ENCODE results near the gene MYOF. TPM values are rescaled to one million over a fixed set of nuclear protein-coding genes. Genes with fewer than 3 reads are reported as not detected.

MYOF gene
- total RNA-seq, 2 donors from 2014 or later, result 84.4 to 85.0 TPM

DNA sequence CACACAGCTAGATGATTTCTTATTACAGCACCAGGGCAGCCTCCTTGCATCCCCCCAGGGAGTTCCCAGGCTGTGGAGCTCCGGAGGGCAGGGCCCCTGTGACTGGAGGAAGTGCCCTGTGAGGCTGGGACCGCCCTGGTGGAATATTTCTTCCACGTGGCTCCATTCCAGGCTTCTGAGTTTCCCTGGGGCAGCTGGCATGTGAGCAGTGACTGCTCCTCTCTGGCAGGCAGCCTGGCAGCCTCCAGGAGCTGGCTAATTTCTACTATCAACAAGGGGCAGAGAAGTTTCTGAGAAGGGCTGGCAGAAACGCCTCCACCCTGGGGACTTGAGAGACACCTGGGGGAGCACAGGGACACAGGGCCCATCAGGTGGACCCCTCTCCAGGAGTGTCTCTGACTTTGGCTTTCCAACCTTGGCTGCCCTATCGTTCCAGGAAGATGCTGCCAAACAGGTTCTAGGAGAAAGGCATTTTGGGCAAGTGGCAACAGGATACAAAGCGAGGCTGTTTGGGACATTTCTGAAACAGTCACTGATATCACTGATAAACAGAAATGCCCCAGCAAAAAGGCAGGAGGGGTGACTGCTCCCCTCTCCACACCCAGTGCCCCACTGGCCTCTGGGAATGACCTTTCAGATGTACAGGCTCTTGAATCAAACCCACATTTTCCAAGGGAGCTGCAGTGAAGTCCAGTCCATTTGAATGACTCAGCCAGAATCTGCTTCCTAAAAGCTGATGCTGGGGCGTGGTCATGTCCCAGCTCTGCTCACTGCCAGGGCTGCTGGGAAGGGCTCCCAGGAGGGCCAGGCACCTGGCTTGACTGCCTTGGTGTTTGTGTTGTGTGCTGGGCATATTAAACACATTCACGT lies 16.1 kb downstream of the MYOF start:
- TF ChIP-seq, protein P1, sequence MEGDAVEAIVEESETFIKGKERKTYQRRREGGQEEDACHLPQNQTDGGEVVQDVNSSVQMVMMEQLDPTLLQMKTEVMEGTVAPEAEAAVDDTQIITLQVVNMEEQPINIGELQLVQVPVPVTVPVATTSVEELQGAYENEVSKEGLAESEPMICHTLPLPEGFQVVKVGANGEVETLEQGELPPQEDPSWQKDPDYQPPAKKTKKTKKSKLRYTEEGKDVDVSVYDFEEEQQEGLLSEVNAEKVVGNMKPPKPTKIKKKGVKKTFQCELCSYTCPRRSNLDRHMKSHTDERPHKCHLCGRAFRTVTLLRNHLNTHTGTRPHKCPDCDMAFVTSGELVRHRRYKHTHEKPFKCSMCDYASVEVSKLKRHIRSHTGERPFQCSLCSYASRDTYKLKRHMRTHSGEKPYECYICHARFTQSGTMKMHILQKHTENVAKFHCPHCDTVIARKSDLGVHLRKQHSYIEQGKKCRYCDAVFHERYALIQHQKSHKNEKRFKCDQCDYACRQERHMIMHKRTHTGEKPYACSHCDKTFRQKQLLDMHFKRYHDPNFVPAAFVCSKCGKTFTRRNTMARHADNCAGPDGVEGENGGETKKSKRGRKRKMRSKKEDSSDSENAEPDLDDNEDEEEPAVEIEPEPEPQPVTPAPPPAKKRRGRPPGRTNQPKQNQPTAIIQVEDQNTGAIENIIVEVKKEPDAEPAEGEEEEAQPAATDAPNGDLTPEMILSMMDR (IDR thresholded peaks at IDR 0.05), result no peak
- TF ChIP-seq POLR2A (IDR thresholded peaks at IDR 0.05) (peak; percentile 22), POLR2AphosphoS5 (IDR thresholded peaks at IDR 0.05) (peak; percentile 79)
- H3K4me1 ChIP-seq (replicated peaks), result peaks cover 22% of the 10 kb centered on the region
- H3K4me3 ChIP-seq, result peak overlapping the region in 1 of 2 donors; percentile 3
- H3K27ac ChIP-seq, result peak overlapping the region; percentile 81 to 88
- no peaks in the 10 kb centered on the region for H3K9me3 ChIP-seq
- 16% methylated on average over 8 of the region's 8 CpGs for WGBS
- H3K36me3 ChIP-seq, result no peaks in the 10 kb centered on the region
- intact Hi-C loops (cut with DNase I), result no loop called here
- H3K27me3 ChIP-seq (replicated peaks; ENCODE audit: insufficient read depth), result no peaks in the 10 kb centered on the region
- peak; percentile 95 for DNase-seq (ENCODE audit: low spot score)

DNA sequence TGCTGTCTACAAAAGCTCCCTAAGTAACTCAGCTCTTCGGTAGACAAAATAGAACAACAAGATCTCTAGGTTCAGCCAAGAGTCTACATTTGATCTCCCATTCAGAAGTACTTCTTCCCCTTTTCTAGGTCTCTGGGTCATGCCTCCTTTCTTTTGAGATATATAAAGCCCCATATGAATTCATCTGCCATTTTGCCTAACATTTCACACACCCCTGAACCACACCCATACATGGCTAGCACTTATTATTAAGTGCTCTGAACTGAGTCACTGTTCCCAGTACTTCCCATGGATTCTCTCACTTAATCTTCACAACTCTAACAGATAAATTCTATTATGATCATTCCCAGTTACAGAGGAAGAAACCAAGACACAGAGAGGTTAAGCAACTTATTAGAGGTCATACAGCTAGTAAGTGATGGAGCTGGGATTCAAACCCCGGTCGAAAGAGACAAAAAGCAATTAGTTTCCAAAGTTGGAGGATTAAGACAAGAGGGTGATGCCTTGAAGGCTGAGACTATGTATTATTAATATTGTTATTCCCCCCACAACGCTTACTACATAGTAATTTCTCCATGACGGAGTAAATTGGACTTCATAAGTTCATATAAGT lies 17.3 kb downstream of the MYOF start:
- Histone ChIP-seq H3K4me1 (replicated peaks) (peaks cover 22% of the 10 kb centered on the region), H3K27ac (peak overlapping the region; percentile 81 to 88), H3K9me3 (no peaks in the 10 kb centered on the region), H3K4me3 (no peak overlapping the region), H3K27me3 (replicated peaks; ENCODE audit: insufficient read depth) (no peaks in the 10 kb centered on the region), H3K36me3 (no peaks in the 10 kb centered on the region)
- intact Hi-C loops (cut with DNase I), result no loop called here
- DNase-seq (ENCODE audit: low spot score), result no peak
- WGBS, result 78% methylated on average over 5 of the region's 5 CpGs
- TF ChIP-seq, protein P1 (IDR thresholded peaks at IDR 0.05), result no peak
- TF ChIP-seq POLR2A (IDR thresholded peaks at IDR 0.05), result no peak
- no peak for TF ChIP-seq POLR2AphosphoS5 (IDR thresholded peaks at IDR 0.05)

DNA sequence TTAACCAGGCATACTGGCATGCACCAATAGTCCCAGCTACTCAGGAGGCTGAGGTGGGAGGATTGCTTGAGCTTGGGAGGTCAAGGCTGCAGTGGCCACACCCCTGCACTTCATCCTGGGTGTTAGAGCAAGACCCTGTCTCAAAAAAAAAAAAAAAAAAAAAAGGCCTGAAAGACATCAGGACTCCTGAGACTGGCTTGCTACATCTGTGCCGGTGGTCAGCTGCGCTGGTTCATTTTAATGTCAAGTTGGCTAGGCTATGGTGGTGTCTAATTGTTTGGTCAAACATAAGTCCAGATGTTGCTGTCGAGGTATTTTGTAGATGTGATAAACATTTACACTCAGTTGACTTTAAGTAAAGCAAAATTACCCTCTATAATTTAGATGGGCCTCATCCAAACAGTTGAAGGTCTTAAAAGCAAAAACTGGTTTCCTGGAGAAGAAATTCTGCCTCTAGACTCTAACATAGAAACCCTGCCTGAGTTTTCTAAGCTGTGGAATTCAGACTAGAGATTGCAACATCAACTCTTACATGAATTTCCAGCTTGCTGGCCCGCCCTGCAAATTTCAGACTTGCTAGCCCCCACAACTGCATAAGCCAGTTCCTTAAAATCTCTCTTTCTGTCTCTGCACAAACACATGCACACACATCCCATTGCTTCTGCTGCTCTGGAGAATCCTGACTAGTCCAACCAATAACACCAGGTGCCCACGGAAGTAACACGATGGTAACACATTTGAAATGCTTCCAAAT lies 18.2 kb downstream of the MYOF start:
- Histone ChIP-seq H3K4me1 (replicated peaks) (peaks cover 23% of the 10 kb centered on the region), H3K9me3 (no peaks in the 10 kb centered on the region), H3K4me3 (no peak overlapping the region), H3K27me3 (replicated peaks; ENCODE audit: insufficient read depth) (no peaks in the 10 kb centered on the region), H3K27ac (peak overlapping the region; percentile 81 to 88), H3K36me3 (no peaks in the 10 kb centered on the region)
- no peak for DNase-seq (ENCODE audit: low spot score)
- TF ChIP-seq POLR2A (IDR thresholded peaks at IDR 0.05), result no peak
- peak; percentile 26 for TF ChIP-seq POLR2AphosphoS5 (IDR thresholded peaks at IDR 0.05)
- 29% methylated on average over 6 of the region's 6 CpGs for WGBS
- intact Hi-C loops (cut with DNase I), result loop anchor here (2.0 kb wide), 1 partner anchor 17 kb away; no protein-coding TSS in a partner anchor

DNA sequence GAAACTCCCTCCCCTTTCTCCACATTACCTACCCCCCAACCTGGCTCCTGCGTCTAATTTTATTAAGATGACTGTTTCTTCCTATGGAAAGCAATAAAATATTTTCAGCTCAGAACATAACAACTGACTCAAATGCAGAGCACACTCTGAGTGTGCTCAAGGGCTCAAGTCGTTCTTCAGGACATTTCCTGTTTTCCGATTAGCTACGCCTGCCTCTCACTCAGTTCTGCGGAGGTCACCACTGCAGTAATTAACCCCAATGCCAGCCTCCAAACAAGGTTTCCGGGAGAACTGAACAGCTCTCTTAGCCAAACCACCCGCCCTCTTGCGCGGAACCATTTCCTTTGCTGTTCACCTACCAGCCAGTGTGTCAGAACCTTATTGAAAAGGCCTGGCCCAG lies 19.3 kb downstream of the MYOF start:
- intact Hi-C loops (cut with DNase I), result loop anchor here (2.0 kb wide), 1 partner anchor 18 kb away; no protein-coding TSS in a partner anchor
- TF ChIP-seq POLR2A (IDR thresholded peaks at IDR 0.05) (no peak), POLR2AphosphoS5 (IDR thresholded peaks at IDR 0.05) (peak; percentile 22)
- TF ChIP-seq, protein P1 (IDR thresholded peaks at IDR 0.05), result no peak
- DNase-seq (ENCODE audit: low spot score), result no peak

DNA sequence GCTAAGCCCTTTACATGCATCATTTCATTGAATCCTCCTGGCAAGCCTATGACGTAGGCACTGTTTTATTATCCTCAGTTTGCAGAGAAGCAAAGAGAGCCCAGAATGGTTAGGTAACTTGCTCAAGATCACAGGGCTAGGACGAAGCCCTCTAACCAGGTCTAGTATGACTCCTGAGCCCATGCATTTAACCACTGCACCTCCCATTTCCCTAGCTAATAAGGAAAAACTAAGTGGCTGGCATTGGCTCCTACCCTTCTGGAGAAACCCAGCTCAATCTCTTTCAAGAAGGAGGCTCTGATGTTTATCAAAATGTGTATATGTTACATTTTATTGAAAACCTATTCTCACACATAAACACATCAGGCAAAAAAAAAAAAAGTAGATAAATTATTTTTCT lies 19.8 kb downstream of the MYOF start:
- peaks cover 23% of the 10 kb centered on the region for H3K4me1 ChIP-seq (replicated peaks)
- no peaks in the 10 kb centered on the region for H3K9me3 ChIP-seq
- DNase-seq (ENCODE audit: low spot score), result no peak
- H3K4me3 ChIP-seq, result no peak overlapping the region
- no peaks in the 10 kb centered on the region for H3K27me3 ChIP-seq (replicated peaks; ENCODE audit: insufficient read depth)
- H3K27ac ChIP-seq, result peak overlapping the region in 1 of 2 donors; percentile 43
- intact Hi-C loops (cut with DNase I), result loop anchor here (2.0 kb wide), 1 partner anchor 18 kb away; no protein-coding TSS in a partner anchor
- H3K36me3 ChIP-seq, result no peaks in the 10 kb centered on the region
- WGBS, result 37% methylated on average over 2 of the region's 2 CpGs
- TF ChIP-seq POLR2A (IDR thresholded peaks at IDR 0.05) (no peak), POLR2AphosphoS5 (IDR thresholded peaks at IDR 0.05) (no peak)
- TF ChIP-seq, protein P1 (IDR thresholded peaks at IDR 0.05), result no peak

More for the DNA sequence above, 19.3 kb downstream of the MYOF start:
- Histone ChIP-seq H3K9me3 (no peaks in the 10 kb centered on the region), H3K4me1 (replicated peaks) (peaks cover 23% of the 10 kb centered on the region), H3K27me3 (replicated peaks; ENCODE audit: insufficient read depth) (no peaks in the 10 kb centered on the region), H3K36me3 (no peaks in the 10 kb centered on the region), H3K27ac (peak overlapping the region; percentile 43 to 54), H3K4me3 (no peak overlapping the region)
- 50% methylated on average over 9 of the region's 9 CpGs for WGBS
